HepG2 (cell line): Measurements from ENCODE around the gene H2AZ1. TPM values are rescaled to one million over a fixed set of nuclear protein-coding genes. Genes with fewer than 3 reads are reported as not detected.

Source experiments
- BRF2 ChIP-seq: sonication (generic); formaldehyde crosslinking; IDR thresholded peaks from 2 replicates; pipeline ENCODE4 v1.8.1; 2022; ENCODE audit warnings: mild to moderate bottlenecking, missing genetic modification reagents
- DNMT3B ChIP-seq: conservative IDR thresholded peaks from 2 replicates; pipeline ENCODE4 v1.6.1; 2016; ENCODE audit warnings: missing biosample characterization, control low read depth
- FOSL2 ChIP-seq: sonication (generic); formaldehyde crosslinking; IDR thresholded peaks from 2 replicates; pipeline ENCODE4 v1.4.0; 2020; ENCODE audit warnings: missing genetic modification reagents
- GMEB1 ChIP-seq: sonication (generic); formaldehyde crosslinking; IDR thresholded peaks from 2 replicates; pipeline ENCODE4 v1.5.1; 2020; ENCODE audit warnings: missing genetic modification reagents, mild to moderate bottlenecking, borderline replicate concordance
- HBP1 ChIP-seq: IDR thresholded peaks from 2 replicates; pipeline ENCODE4 v1.6.1; 2016; ENCODE audit warnings: low read depth, control low read depth
- HIC2 ChIP-seq: sonication (generic); formaldehyde crosslinking; IDR thresholded peaks from 2 replicates; pipeline ENCODE4 v1.9.0; 2022; ENCODE audit warnings: low read depth, missing genetic modification reagents
- MED13 ChIP-seq: sonication (generic); formaldehyde crosslinking; IDR thresholded peaks from 2 replicates; pipeline ENCODE4 v1.5.0; 2020; ENCODE audit warnings: missing genetic modification reagents
- NR2F2 ChIP-seq: IDR thresholded peaks from 2 replicates; pipeline ENCODE4 v1.6.1; 2012; ENCODE audit warnings: low read depth, inconsistent platforms, borderline replicate concordance
- PHF8 ChIP-seq: sonication (generic); formaldehyde crosslinking; IDR thresholded peaks from 2 replicates; pipeline ENCODE4 v1.5.0; 2020; ENCODE audit warnings: missing genetic modification reagents
- SKI ChIP-seq: fragments of 450-650 bp; IDR thresholded peaks from one replicate; pipeline ENCODE4 v1.6.1; 2018; ENCODE audit warnings: mild to moderate bottlenecking; ENCODE audit not compliant: partially characterized antibody
- SMAD3 ChIP-seq: sonication (generic); formaldehyde crosslinking; IDR thresholded peaks from 2 replicates; pipeline ENCODE4 v1.4.0; 2020; ENCODE audit warnings: missing genetic modification reagents
- SOX5 ChIP-seq: IDR thresholded peaks from 2 replicates; pipeline ENCODE4 v1.6.1; 2016; ENCODE audit warnings: borderline replicate concordance
- THAP8 ChIP-seq: sonication (generic); formaldehyde crosslinking; IDR thresholded peaks from 2 replicates; pipeline ENCODE4 v1.5.1; 2020; ENCODE audit warnings: missing genetic modification reagents, mild to moderate bottlenecking, borderline replicate concordance
- ZBTB34 ChIP-seq: sonication (generic); formaldehyde crosslinking; IDR thresholded peaks from 2 replicates; pipeline ENCODE4 v1.8.0; 2022; ENCODE audit warnings: mild to moderate bottlenecking, missing genetic modification reagents
- ZFP36L2 ChIP-seq: sonication (generic); formaldehyde crosslinking; IDR thresholded peaks from 2 replicates; pipeline ENCODE4 v1.4.0; 2020; ENCODE audit warnings: missing genetic modification reagents
- ZFX ChIP-seq: sonication (generic); formaldehyde crosslinking; IDR thresholded peaks from 2 replicates; pipeline ENCODE4 v1.4.0; 2020; ENCODE audit warnings: mild to moderate bottlenecking, low read depth, missing genetic modification reagents, moderate library complexity
- ZMYM2 ChIP-seq: sonication (generic); formaldehyde crosslinking; IDR thresholded peaks from 2 replicates; pipeline ENCODE4 v1.8.0; 2022; ENCODE audit warnings: mild to moderate bottlenecking, missing genetic modification reagents
- ZNF24 ChIP-seq: fragments of 450-650 bp; IDR thresholded peaks from 2 replicates; pipeline ENCODE4 v1.6.1; 2017; ENCODE audit warnings: antibody characterized with exemption, mild to moderate bottlenecking
- ZNF3 ChIP-seq: IDR thresholded peaks from 2 replicates; pipeline ENCODE4 v1.7.0; 2017; ENCODE audit warnings: inconsistent platforms
- ZNF382 ChIP-seq: sonication (generic); formaldehyde crosslinking; IDR thresholded peaks from 2 replicates; pipeline ENCODE4 v1.5.0; 2020; ENCODE audit warnings: missing genetic modification reagents, mild to moderate bottlenecking, borderline replicate concordance
- ZNF430 ChIP-seq: sonication (generic); formaldehyde crosslinking; IDR thresholded peaks from 2 replicates; pipeline ENCODE4 v1.9.0; 2021; ENCODE audit warnings: mild to moderate bottlenecking, missing genetic modification reagents
- ZNF703 ChIP-seq: sonication (generic); formaldehyde crosslinking; IDR thresholded peaks from 2 replicates; pipeline ENCODE4 v1.5.1; 2020; ENCODE audit warnings: missing genetic modification reagents, mild to moderate bottlenecking, moderate library complexity, borderline replicate concordance
- polyA plus RNA-seq, 8 experiments: library from polyadenylated mRNA; depleted of rRNA in 3 of 8; stranded (reverse) in 7 of 8; unstranded in 1 of 8; fragments of >200 nt; fragmentation: Illumina TruSeq in 4 of 8; extraction: Trizol in 4 of 8; gene quantifications; 2 replicates each; pipeline versions ENCODE4 v1.2.1 to v1.2.3, GENCODE V29; 2011 to 2016; ENCODE audit warnings: low read depth in 4 of 8, missing spikeins in 1 of 8, mixed read lengths in 1 of 8; ENCODE audit not compliant: insufficient read depth in 1 of 8
- total RNA-seq, 5 experiments: library from RNA; depleted of rRNA; stranded (reverse); fragments of >200 nt; fragmentation: Illumina TruSeq; extraction: Trizol; gene quantifications; 2 replicates each; pipeline ENCODE4 v1.2.3, GENCODE V29; 2016; ENCODE audit warnings: low read depth in 1 of 5

H2AZ1 gene
- total and polyA plus RNA-seq, 2 of the 13 experiments (the other 11 are each of a cell fraction or from before 2014, with no cell fraction given): 301 to 574 TPM

- TF ChIP-seq ZBTB34 (CRISPR knock-in tag) (no peak), SOX5 (no peak; the same call in 1 of the 2 replicates), SMAD3 (CRISPR knock-in tag) (no peak; the same call in 1 of the 2 replicates), NR2F2 (peak; percentile 32; the same call in 1 of the 2 replicates), GMEB1 (CRISPR knock-in tag) (peak; percentile 41), ZMYM2 (CRISPR knock-in tag) (no peak), ZFP36L2 (CRISPR knock-in tag) (no peak), ZNF24 (no peak), SKI (peak; percentile 38), THAP8 (CRISPR knock-in tag) (no peak), ZNF430 (CRISPR knock-in tag) (no peak), HBP1 (CRISPR knock-in tag) (no peak), PHF8 (peak; percentile 64), DNMT3B (CRISPR knock-in tag) (no peak), ZNF703 (CRISPR knock-in tag) (no peak), FOSL2 (peak; percentile 67), ZFX (CRISPR knock-in tag) (0 out of 2 replicates have a peak, but pooled peaks have one; percentile 20), HIC2 (CRISPR knock-in tag) (no peak), ZNF382 (no peak), MED13 (CRISPR knock-in tag) (no peak), ZNF3 (CRISPR knock-in tag) (no peak), BRF2 (CRISPR knock-in tag) (peak; percentile 75; the same call in 1 of the 2 replicates)
These were observed at the start of gene H2AZ1 (continued) for GRCh38 chr4:99949999-99950912.
